MM.1S (cell line): Measurements from ENCODE around the gene RICTOR.

Experiments used
- DNase-seq: peaks from one replicate; pipeline ENCODE4 v3.0.0-alpha.2; 2015
- H2AFZ ChIP-seq: fragments of 300-600 bp; sonication (generic); 2 replicates; pipeline ENCODE4 v1.6.0; 2016; ENCODE audit warnings: antibody characterized with exemption, low read length
- H3F3A ChIP-seq: fragments of 300-600 bp; sonication (generic); 2 replicates; pipeline ENCODE4 v1.6.1; 2016; ENCODE audit warnings: mild to moderate bottlenecking, antibody characterized with exemption, low read length, moderate library complexity, mixed read lengths; ENCODE audit not compliant: insufficient read depth
- H3K27ac ChIP-seq: fragments of 300-600 bp; sonication (generic); 2 replicates; pipeline ENCODE4 v1.5.1; 2016; ENCODE audit warnings: mild to moderate bottlenecking, low read length
- H3K27me3 ChIP-seq: fragments of 300-600 bp; sonication (generic); replicated peaks from 2 replicates; pipeline ENCODE4 v1.6.0; 2016; ENCODE audit warnings: low read length; ENCODE audit not compliant: insufficient read depth
- H3K36me3 ChIP-seq: fragments of 300-600 bp; sonication (generic); replicated peaks from 2 replicates; pipeline ENCODE4 v1.6.1; 2016; ENCODE audit warnings: mild to moderate bottlenecking, low read length, mixed read lengths; ENCODE audit not compliant: insufficient read depth
- H3K4me1 ChIP-seq: fragments of 300-600 bp; sonication (generic); 2 replicates; pipeline ENCODE4 v1.6.1; 2016; ENCODE audit warnings: low read length, mixed read lengths
- H3K4me2 ChIP-seq: fragments of 300-600 bp; sonication (generic); 2 replicates; pipeline ENCODE4 v1.6.0; 2016; ENCODE audit warnings: low read depth, low read length
- H3K4me3 ChIP-seq: fragments of 300-600 bp; sonication (generic); 2 replicates; pipeline ENCODE4 v1.5.1; 2016; ENCODE audit warnings: low read length, mixed read lengths
- H3K79me2 ChIP-seq: fragments of 300-600 bp; sonication (generic); 2 replicates; pipeline ENCODE4 v1.6.1; 2016; ENCODE audit warnings: mixed run types, low read length, mixed read lengths
- H3K9ac ChIP-seq: fragments of 300-600 bp; sonication (generic); 2 replicates; pipeline ENCODE4 v1.6.1; 2016; ENCODE audit warnings: low read length, mixed read lengths
- H3K9me2 ChIP-seq: fragments of 300-600 bp; sonication (generic); replicated peaks from 2 replicates; pipeline ENCODE4 v1.6.1; 2016; ENCODE audit warnings: mild to moderate bottlenecking, low read length, mixed read lengths; ENCODE audit not compliant: insufficient read depth
- H3K9me3 ChIP-seq: fragments of 300-600 bp; sonication (generic); replicated peaks from 2 replicates; pipeline ENCODE4 v1.6.1; 2016; ENCODE audit warnings: mild to moderate bottlenecking, low read length, mixed read lengths; ENCODE audit not compliant: insufficient read depth
- H4K20me1 ChIP-seq: fragments of 300-600 bp; sonication (generic); 2 replicates; pipeline ENCODE4 v1.6.1; 2016; ENCODE audit warnings: mild to moderate bottlenecking, low read length, moderate library complexity, mixed read lengths; ENCODE audit not compliant: insufficient read depth
- EZH2 ChIP-seq: fragments of 300-600 bp; sonication (generic); optimal IDR thresholded peaks from 2 replicates; pipeline ENCODE3; 2017; ENCODE audit warnings: low read depth, mild to moderate bottlenecking, antibody characterized with exemption, low read length, mixed read lengths
- EZH2phosphoT487 ChIP-seq: fragments of 300-600 bp; sonication (generic); IDR thresholded peaks from 2 replicates; pipeline ENCODE4 v1.6.1; 2018; ENCODE audit warnings: antibody characterized with exemption, low read length
- TF ChIP-seq, protein P1 (sequence below): fragments of 300-600 bp; sonication (generic); IDR thresholded peaks from 2 replicates; pipeline ENCODE4 v1.5.1; 2016; ENCODE audit warnings: antibody characterized with exemption, low read length, mixed read lengths

Gene RICTOR

DNA sequence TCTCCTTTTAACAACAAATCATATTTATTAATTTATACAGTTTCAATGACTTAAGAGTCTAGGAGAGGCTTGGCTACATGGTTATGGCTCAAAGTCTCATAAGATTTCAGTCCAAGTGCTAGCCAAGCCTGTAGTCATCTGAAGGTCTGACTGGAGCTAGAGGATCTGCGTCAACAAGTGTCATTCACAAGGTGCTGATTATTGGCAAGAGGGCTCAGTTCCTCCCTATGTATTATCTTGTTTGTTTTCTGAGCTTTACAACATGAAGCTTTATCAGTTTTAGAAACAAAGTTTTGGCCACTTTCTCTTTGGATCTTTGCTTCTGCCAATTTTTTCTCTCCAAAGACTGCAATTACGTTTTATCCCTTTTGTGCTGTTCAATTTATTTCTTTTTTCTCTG is 94.7 kb downstream of the RICTOR start:
- TF ChIP-seq EZH2 (no peak), EZH2phosphoT487 (no peak)
- TF ChIP-seq, protein P1, sequence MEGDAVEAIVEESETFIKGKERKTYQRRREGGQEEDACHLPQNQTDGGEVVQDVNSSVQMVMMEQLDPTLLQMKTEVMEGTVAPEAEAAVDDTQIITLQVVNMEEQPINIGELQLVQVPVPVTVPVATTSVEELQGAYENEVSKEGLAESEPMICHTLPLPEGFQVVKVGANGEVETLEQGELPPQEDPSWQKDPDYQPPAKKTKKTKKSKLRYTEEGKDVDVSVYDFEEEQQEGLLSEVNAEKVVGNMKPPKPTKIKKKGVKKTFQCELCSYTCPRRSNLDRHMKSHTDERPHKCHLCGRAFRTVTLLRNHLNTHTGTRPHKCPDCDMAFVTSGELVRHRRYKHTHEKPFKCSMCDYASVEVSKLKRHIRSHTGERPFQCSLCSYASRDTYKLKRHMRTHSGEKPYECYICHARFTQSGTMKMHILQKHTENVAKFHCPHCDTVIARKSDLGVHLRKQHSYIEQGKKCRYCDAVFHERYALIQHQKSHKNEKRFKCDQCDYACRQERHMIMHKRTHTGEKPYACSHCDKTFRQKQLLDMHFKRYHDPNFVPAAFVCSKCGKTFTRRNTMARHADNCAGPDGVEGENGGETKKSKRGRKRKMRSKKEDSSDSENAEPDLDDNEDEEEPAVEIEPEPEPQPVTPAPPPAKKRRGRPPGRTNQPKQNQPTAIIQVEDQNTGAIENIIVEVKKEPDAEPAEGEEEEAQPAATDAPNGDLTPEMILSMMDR = no peak
- no peak overlapping the region for H3K9ac ChIP-seq
- H3K4me1 ChIP-seq = no peaks in the 10 kb centered on the region
- H3K27me3 ChIP-seq = no peaks in the 10 kb centered on the region
- no peaks in the 10 kb centered on the region for H3K9me2 ChIP-seq
- H4K20me1 ChIP-seq = no peaks in the 10 kb centered on the region
- no peaks in the 10 kb centered on the region for H3K79me2 ChIP-seq
- no peaks in the 10 kb centered on the region for H3K9me3 ChIP-seq
- H3K4me2 ChIP-seq = no peak overlapping the region
- no peak overlapping the region for H2AFZ ChIP-seq
- no peaks in the 10 kb centered on the region; the same call in 1 of the 2 replicates for H3K36me3 ChIP-seq
- no peak overlapping the region for H3K27ac ChIP-seq
- no peak overlapping the region for H3K4me3 ChIP-seq
- H3F3A ChIP-seq = no peaks in the 10 kb centered on the region
- no peak for DNase-seq

DNA sequence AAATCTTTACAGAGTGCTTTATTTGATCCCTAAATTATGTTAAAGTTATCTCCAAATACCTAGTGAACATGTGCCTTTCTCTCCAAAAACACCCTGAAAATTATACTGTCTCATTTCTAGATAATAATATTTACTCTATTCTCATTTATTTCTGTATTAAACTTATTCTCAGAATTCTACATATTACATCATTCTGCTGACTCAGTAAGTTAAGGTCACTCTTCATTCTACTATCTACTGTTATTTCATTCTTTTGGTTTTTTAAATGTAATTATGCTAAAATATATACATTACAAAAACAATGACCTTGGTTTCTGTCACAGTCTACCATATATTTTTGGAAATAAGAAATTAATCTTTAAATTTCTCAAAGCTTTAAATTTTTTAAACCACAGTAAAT is 96.2 kb downstream of the RICTOR start:
- H3K9ac ChIP-seq = no peak overlapping the region
- no peak overlapping the region for H3K27ac ChIP-seq
- H3K4me3 ChIP-seq = no peak overlapping the region
- no peaks in the 10 kb centered on the region for H3K4me1 ChIP-seq
- no peak overlapping the region for H2AFZ ChIP-seq
- no peak overlapping the region for H3K4me2 ChIP-seq
- no peaks in the 10 kb centered on the region for H3F3A ChIP-seq
- H3K9me3 ChIP-seq = no peaks in the 10 kb centered on the region
- no peaks in the 10 kb centered on the region for H3K79me2 ChIP-seq
- no peaks in the 10 kb centered on the region; the same call in 1 of the 2 replicates for H3K36me3 ChIP-seq
- no peaks in the 10 kb centered on the region for H4K20me1 ChIP-seq
- H3K9me2 ChIP-seq = no peaks in the 10 kb centered on the region
- no peak for DNase-seq
- TF ChIP-seq EZH2phosphoT487 = no peak
- TF ChIP-seq, protein P1 = no peak
- no peaks in the 10 kb centered on the region for H3K27me3 ChIP-seq

DNA sequence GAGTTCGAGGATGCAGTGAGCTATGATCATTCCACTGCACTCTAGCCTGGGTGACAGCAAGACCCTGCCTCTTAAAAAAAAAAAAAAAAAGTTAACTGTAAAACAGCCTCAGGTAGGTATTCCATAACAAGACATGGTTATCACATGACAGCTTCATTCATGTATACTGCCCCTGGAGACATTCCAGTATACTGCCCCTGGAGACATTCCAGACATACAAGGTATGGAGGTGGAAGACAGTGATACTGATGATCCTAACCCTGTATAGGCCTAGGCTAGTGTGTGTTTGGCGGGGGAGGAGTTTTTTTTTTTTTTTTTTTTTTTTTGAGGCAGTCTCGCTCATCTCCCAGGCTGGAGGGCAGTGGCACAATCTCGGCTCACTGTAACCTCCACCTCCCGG is 105.5 kb downstream of the RICTOR start:
- no peak for DNase-seq
- H3K4me3 ChIP-seq = no peak overlapping the region
- no peaks in the 10 kb centered on the region for H3K4me1 ChIP-seq
- H3K79me2 ChIP-seq = no peaks in the 10 kb centered on the region
- H3K27me3 ChIP-seq = no peaks in the 10 kb centered on the region
- H3K27ac ChIP-seq = no peak overlapping the region
- no peak overlapping the region for H2AFZ ChIP-seq
- H3K9me3 ChIP-seq = no peaks in the 10 kb centered on the region
- TF ChIP-seq EZH2phosphoT487 (no peak), EZH2 (no peak)
- TF ChIP-seq, protein P1 = no peak
- no peaks in the 10 kb centered on the region; the same call in 1 of the 2 replicates for H3K36me3 ChIP-seq
- no peak overlapping the region for H3K4me2 ChIP-seq
- H4K20me1 ChIP-seq = no peaks in the 10 kb centered on the region
- H3K9ac ChIP-seq = no peak overlapping the region
- no peaks in the 10 kb centered on the region for H3K9me2 ChIP-seq
- H3F3A ChIP-seq = no peaks in the 10 kb centered on the region
